B cell (primary cell): ENCODE measurements around the gene GABRG3. TPM values are rescaled to one million over a fixed set of nuclear protein-coding genes. Genes with fewer than 3 reads are reported as not detected.

ENCODE experiments used
- ATAC-seq: fragments of 200-7000 bp; cut with Tn5 transposase; one replicate; pipeline ENCODE4 v1.10.0; 2021; ENCODE audit warnings: low read depth, mild to moderate bottlenecking, moderate number of reproducible peaks, moderate library complexity
- CTCF ChIA-PET: fragments of 350-600 bp; sonication (Branson Sonifier 250); formaldehyde crosslinking; loops from one replicate; lab custom pipeline; 2021; ENCODE audit warnings: antibody characterized with exemption, inconsistent platforms; lab: Charles Lee
- POLR2A ChIA-PET: fragments of 350-600 bp; sonication (Branson Sonifier 250); formaldehyde crosslinking; loops from one replicate; lab custom pipeline; 2021; ENCODE audit warnings: antibody characterized with exemption; lab: Charles Lee
- DNase-seq: peaks from one replicate; pipeline ENCODE4 v3.0.0; 2013
- H2AFZ ChIP-seq: 2 replicates; pipeline ENCODE4 v1.6.1; 2012; ENCODE audit warnings: mild to moderate bottlenecking, low read depth, low read length; ENCODE audit not compliant: insufficient read depth, poor library complexity, severe bottlenecking
- H3K27ac ChIP-seq, 2 donors: 1 replicate in 1 of 2; 2 replicates in 1 of 2; pipeline ENCODE4 v1.5.1; 2012 to 2013; ENCODE audit warnings: low read length in 2 of 2, mild to moderate bottlenecking in 2 of 2, moderate library complexity in 1 of 2
- H3K27me3 ChIP-seq, 4 experiments: fragments of 200-600 bp in 1 of 4; sonication (generic) in 1 of 4; replicated peaks in 1 of 4; 1 replicate in 2 of 4; 2 replicates in 2 of 4; pipeline versions ENCODE4 v1.6.1 to v1.7.0; 2013 to 2016; ENCODE audit warnings: low read length in 3 of 4, mild to moderate bottlenecking in 2 of 4, mixed read lengths in 1 of 4, moderate library complexity in 1 of 4; ENCODE audit not compliant: insufficient read depth in 4 of 4, control insufficient read depth in 3 of 4; ENCODE audit errors: control extremely low read depth in 1 of 4
- H3K36me3 ChIP-seq, 2 experiments: replicated peaks in 1 of 2; 1 replicate in 1 of 2; 2 replicates in 1 of 2; pipeline versions ENCODE4 v1.6.1 to v1.7.1; 2013; ENCODE audit warnings: low read length in 1 of 2; ENCODE audit not compliant: insufficient read depth in 2 of 2, control insufficient read depth in 1 of 2; ENCODE audit errors: control extremely low read depth in 1 of 2, extremely low read depth in 1 of 2
- H3K4me1 ChIP-seq, 2 donors: fragments of 200-600 bp in 1 of 2; sonication (generic) in 1 of 2; 1 replicate in 1 of 2; 2 replicates in 1 of 2; pipeline versions ENCODE4 v1.5.1 to v1.6.1; 2013 to 2017; ENCODE audit warnings: low read length in 2 of 2; ENCODE audit not compliant: control insufficient read depth in 2 of 2, insufficient read depth in 2 of 2
- H3K4me2 ChIP-seq: replicated peaks from 2 replicates; pipeline ENCODE3; 2012; ENCODE audit warnings: mild to moderate bottlenecking, low read depth, low read length; ENCODE audit not compliant: poor library complexity, severe bottlenecking
- H3K4me3 ChIP-seq, 5 experiments: fragments of 200-600 bp in 1 of 5; sonication (generic) in 1 of 5; 1 replicate in 3 of 5; 2 replicates in 2 of 5; pipeline versions ENCODE4 v1.5.1 to v1.7.0; 2011 to 2016; ENCODE audit warnings: low read length in 4 of 5, mild to moderate bottlenecking in 4 of 5, low read depth in 2 of 5, control low read depth in 1 of 5, moderate library complexity in 1 of 5; ENCODE audit not compliant: insufficient read depth in 1 of 5; ENCODE audit errors: control extremely low read depth in 1 of 5, extremely low read depth in 1 of 5
- H3K79me2 ChIP-seq: fragments of 200-600 bp; sonication (generic); one replicate; pipeline ENCODE4 v1.6.0; 2016; ENCODE audit warnings: low read length; ENCODE audit not compliant: control insufficient read depth, insufficient read depth
- H3K9ac ChIP-seq: fragments of 200-600 bp; sonication (generic); 2 replicates; pipeline ENCODE4 v1.6.1; 2017; ENCODE audit warnings: mild to moderate bottlenecking, low read length, moderate library complexity
- H3K9me3 ChIP-seq, 3 donors: one replicate each; pipeline versions ENCODE4 v1.6.1 to v1.7.1; 2013; ENCODE audit warnings: low read length in 2 of 3; ENCODE audit not compliant: control insufficient read depth in 2 of 3, insufficient read depth in 1 of 3; ENCODE audit errors: control extremely low read depth in 1 of 3
- H4K20me1 ChIP-seq: 2 replicates; pipeline ENCODE4 v1.6.0; 2012; ENCODE audit warnings: mild to moderate bottlenecking, low read length; ENCODE audit not compliant: insufficient read depth, control insufficient read depth, poor library complexity, severe bottlenecking
- H3K27ac Mint-ChIP-seq: one replicate; pipeline ENCODE4 v1.8.0; 2021; ENCODE audit warnings: mixed read lengths
- H3K27me3 Mint-ChIP-seq: one replicate; pipeline ENCODE4 v1.8.0; 2021; ENCODE audit warnings: mixed read lengths
- H3K4me1 Mint-ChIP-seq: one replicate; pipeline ENCODE4 v1.8.0; 2021; ENCODE audit warnings: mixed read lengths
- H3K4me3 Mint-ChIP-seq: one replicate; pipeline ENCODE4 v1.8.0; 2021; ENCODE audit warnings: mixed read lengths
- H3K9me3 Mint-ChIP-seq: one replicate; pipeline ENCODE4 v1.8.0; 2022; ENCODE audit warnings: mixed read lengths; ENCODE audit not compliant: insufficient read depth
- EZH2 ChIP-seq: IDR thresholded peaks from 2 replicates; pipeline ENCODE4 v1.6.1; 2012; ENCODE audit warnings: borderline replicate concordance, low read depth, mild to moderate bottlenecking, moderate library complexity, low read length; ENCODE audit not compliant: insufficient read depth, poor library complexity, severe bottlenecking
- WGBS: methylation state at CpG from one replicate; pipeline ENCODE4 v1.1.5; 2013; ENCODE audit warnings: missing lambda C conversion rate; ENCODE audit not compliant: insufficient coverage; 5-methylcytosine and 5-hydroxymethylcytosine counted together
- intact Hi-C: fragments of 100-400 bp; cut with micrococcal nuclease; formaldehyde crosslinking; loops from one replicate; pipeline ENCODE4 v1.10.0; 2022
- polyA plus RNA-seq: library from polyadenylated mRNA; depleted of rRNA; stranded (reverse); fragments of >200 nt; gene quantifications from 2 replicates; pipeline ENCODE4 v1.2.3, GENCODE V29; 2012
- total RNA-seq, 2 donors: library from RNA; stranded (reverse); fragments of 120-200 nt in 1 of 2; gene quantifications; 1 replicate in 1 of 2; 2 replicates in 1 of 2; pipeline versions ENCODE4 v1.2.3 to v1.2.4, GENCODE V29; 2013 to 2022
- TF ChIP-seq, protein P1 (sequence below): fragments of 200-600 bp; IDR thresholded peaks from one replicate; pipeline ENCODE4 v1.8.0; 2022; ENCODE audit warnings: antibody characterized with exemption, mild to moderate bottlenecking

Gene GABRG3
- total and polyA plus RNA-seq, 2 donors (not counting 1 experiment from before 2014, with no cell fraction given) = not detected

DNA sequence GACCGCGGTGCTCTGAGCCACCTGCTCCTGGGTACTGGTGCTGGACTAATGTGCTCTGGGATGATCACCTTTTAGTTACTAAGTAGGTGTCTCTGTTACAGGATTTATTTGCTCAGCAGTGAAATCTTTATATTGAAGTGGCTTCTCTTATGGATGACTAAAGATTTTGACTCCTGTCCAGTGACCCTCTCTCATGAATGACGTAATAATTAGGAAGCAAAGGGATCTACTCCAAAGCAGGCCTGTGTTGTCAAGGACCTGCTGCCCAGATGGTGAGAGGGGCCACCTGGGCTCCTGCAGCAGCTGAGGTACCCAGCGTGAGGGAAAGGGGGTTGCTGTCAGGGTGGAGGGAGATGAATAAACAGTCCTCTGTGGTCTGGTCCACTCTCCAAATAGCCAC lies 263.6 kb downstream of the GABRG3 start:
- H4K20me1 ChIP-seq = no peaks in the 10 kb centered on the region
- no peak overlapping the region for H3K4me3 Mint-ChIP-seq
- ATAC-seq (no peak), DNase-seq (no peak)
- no peak overlapping the region for H3K27ac ChIP-seq
- no peaks in the 10 kb centered on the region for H3K79me2 ChIP-seq
- H3K27me3 ChIP-seq = no peaks in the 10 kb centered on the region
- no peak overlapping the region for H3K4me2 ChIP-seq
- no peaks in the 10 kb centered on the region for H3K4me1 ChIP-seq
- no peak overlapping the region for H3K9ac ChIP-seq
- CTCF ChIA-PET = no interaction called here
- H2AFZ ChIP-seq = no peak overlapping the region
- POLR2A ChIA-PET = no interaction called here
- H3K4me1 Mint-ChIP-seq = no peaks in the 10 kb centered on the region
- intact Hi-C loops = no loop called here
- no peak overlapping the region for H3K27ac Mint-ChIP-seq
- H3K9me3 Mint-ChIP-seq = no peaks in the 10 kb centered on the region
- H3K4me3 ChIP-seq = no peak overlapping the region
- 100% methylated on average over 3 of the region's 4 CpGs for whole genome bisulfite sequencing
- TF ChIP-seq, protein P1, sequence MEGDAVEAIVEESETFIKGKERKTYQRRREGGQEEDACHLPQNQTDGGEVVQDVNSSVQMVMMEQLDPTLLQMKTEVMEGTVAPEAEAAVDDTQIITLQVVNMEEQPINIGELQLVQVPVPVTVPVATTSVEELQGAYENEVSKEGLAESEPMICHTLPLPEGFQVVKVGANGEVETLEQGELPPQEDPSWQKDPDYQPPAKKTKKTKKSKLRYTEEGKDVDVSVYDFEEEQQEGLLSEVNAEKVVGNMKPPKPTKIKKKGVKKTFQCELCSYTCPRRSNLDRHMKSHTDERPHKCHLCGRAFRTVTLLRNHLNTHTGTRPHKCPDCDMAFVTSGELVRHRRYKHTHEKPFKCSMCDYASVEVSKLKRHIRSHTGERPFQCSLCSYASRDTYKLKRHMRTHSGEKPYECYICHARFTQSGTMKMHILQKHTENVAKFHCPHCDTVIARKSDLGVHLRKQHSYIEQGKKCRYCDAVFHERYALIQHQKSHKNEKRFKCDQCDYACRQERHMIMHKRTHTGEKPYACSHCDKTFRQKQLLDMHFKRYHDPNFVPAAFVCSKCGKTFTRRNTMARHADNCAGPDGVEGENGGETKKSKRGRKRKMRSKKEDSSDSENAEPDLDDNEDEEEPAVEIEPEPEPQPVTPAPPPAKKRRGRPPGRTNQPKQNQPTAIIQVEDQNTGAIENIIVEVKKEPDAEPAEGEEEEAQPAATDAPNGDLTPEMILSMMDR = no peak
- TF ChIP-seq EZH2 = no peak
- peaks cover 0 to 4% (median 0%) of the 10 kb centered on the region in 3 donors for H3K9me3 ChIP-seq
- no peaks in the 10 kb centered on the region for H3K36me3 ChIP-seq
- no peaks in the 10 kb centered on the region for H3K27me3 Mint-ChIP-seq

DNA sequence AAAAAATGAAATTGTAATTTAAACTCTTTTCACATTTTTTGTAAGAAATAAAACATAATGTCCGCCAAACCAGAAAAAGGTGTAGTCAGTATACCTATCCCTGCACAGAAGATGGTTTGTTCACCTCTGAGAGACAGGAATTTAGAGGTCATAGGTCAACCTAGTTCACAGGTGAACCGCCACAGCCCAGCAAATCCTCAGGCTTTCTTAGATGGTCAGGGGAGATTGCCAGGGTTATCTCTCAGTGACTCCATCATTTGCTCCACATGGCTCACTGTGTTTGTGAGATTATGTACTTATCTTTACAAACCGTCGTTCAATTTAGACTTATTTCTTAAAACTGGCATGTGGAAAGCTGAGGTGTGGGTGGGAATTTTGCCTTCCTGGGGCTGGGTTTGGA lies 264.2 kb downstream of the GABRG3 start:
- no CpG with 5 or more reads among the region's 4 CpGs for WGBS
- no peak overlapping the region for H2AFZ ChIP-seq

More for the DNA sequence above, 264.2 kb downstream of the GABRG3 start:
- Mint-ChIP-seq H3K9me3 (no peaks in the 10 kb centered on the region), H3K27me3 (no peaks in the 10 kb centered on the region), H3K27ac (no peak overlapping the region), H3K4me1 (no peaks in the 10 kb centered on the region), H3K4me3 (no peak overlapping the region)
- peaks cover 0 to 4% (median 0%) of the 10 kb centered on the region in 3 donors for H3K9me3 ChIP-seq
- no peaks in the 10 kb centered on the region for H3K79me2 ChIP-seq
- H3K27ac ChIP-seq = no peak overlapping the region
- ATAC-seq = no peak
- no peaks in the 10 kb centered on the region for H3K4me1 ChIP-seq
- intact Hi-C loops = no loop called here
- no peaks in the 10 kb centered on the region for H4K20me1 ChIP-seq
- TF ChIP-seq, protein P1 = no peak
- no peak for TF ChIP-seq EZH2
- no peak overlapping the region for H3K4me3 ChIP-seq
- H3K9ac ChIP-seq = no peak overlapping the region
- H3K4me2 ChIP-seq = no peak overlapping the region
- H3K27me3 ChIP-seq = no peaks in the 10 kb centered on the region
- POLR2A ChIA-PET = no interaction called here
- CTCF ChIA-PET = no interaction called here
- no peaks in the 10 kb centered on the region for H3K36me3 ChIP-seq
- DNase-seq = no peak
